Coronary artery (tissue), 2 donors: ENCODE measurements around the gene CORO2A.
A peak's percentile ranks its signal among the peaks of the same experiment; 100 is the strongest.

Source experiments
- DNase-seq: peaks from one replicate; pipeline ENCODE4 v3.0.0-alpha.2; 2017; ENCODE audit warnings: low spot score
- H3K27ac ChIP-seq, 2 donors: fragments of 200-600 bp; sonication (generic); one replicate each; pipeline ENCODE4 v1.5.1; 2016 to 2019
- H3K4me3 ChIP-seq: fragments of 200-600 bp; sonication (generic); 2 replicates; pipeline ENCODE4 v1.5.1; 2016; ENCODE audit warnings: mild to moderate bottlenecking, moderate library complexity
- TF ChIP-seq, protein P1 (sequence below): fragments of 200-600 bp; sonication (generic); IDR thresholded peaks from one replicate; pipeline ENCODE4 v1.5.1; 2019; ENCODE audit warnings: antibody characterized with exemption

The CORO2A gene

DNA sequence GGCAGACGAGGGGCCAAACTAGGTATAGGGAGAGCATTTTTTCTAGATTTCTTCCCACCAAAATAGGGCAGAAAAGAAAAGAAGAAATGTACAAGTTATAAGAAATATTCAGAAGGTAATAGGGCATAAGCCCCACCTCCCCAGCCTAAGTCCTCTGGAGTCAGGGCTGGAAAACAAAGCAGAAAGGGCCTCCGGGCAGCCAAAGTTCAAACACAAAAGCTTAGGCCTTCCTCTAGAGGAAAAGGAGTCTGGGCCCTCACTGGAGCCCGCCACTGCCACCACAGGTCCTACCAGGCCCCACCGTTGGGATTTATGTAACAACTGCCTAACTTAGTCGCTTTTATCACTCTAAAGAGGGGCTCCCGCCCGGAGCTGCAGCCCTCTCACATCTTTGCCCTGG lies 35.4 kb upstream of the CORO2A start:
- Histone ChIP-seq H3K4me3 (no peak overlapping the region), H3K27ac (no peak overlapping the region)
- TF ChIP-seq, protein P1, sequence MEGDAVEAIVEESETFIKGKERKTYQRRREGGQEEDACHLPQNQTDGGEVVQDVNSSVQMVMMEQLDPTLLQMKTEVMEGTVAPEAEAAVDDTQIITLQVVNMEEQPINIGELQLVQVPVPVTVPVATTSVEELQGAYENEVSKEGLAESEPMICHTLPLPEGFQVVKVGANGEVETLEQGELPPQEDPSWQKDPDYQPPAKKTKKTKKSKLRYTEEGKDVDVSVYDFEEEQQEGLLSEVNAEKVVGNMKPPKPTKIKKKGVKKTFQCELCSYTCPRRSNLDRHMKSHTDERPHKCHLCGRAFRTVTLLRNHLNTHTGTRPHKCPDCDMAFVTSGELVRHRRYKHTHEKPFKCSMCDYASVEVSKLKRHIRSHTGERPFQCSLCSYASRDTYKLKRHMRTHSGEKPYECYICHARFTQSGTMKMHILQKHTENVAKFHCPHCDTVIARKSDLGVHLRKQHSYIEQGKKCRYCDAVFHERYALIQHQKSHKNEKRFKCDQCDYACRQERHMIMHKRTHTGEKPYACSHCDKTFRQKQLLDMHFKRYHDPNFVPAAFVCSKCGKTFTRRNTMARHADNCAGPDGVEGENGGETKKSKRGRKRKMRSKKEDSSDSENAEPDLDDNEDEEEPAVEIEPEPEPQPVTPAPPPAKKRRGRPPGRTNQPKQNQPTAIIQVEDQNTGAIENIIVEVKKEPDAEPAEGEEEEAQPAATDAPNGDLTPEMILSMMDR, result no peak
- peak; percentile 50 for DNase-seq

DNA sequence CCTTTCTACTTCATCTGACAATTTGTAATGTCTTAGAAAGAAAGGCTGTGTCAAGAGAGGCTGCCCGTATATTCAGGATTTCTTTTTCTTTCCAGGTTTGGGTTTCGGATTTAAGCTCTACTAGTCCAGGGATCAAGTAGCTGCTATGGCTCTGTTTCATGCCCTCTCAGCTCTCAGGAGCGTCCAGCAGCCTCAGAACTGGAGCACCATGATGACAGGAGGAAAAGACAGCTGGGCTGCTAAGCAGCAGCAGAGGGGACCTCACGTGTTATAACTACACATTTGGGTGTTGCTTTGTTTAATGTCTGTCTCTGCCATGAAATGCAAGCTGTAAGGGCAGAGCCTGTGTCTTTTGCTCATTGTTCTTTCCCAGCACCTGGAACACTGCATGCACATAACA lies 34.5 kb upstream of the CORO2A start:
- DNase-seq, result peak; percentile 12
- TF ChIP-seq, protein P1, result no peak
- H3K27ac ChIP-seq, result no peak overlapping the region

DNA sequence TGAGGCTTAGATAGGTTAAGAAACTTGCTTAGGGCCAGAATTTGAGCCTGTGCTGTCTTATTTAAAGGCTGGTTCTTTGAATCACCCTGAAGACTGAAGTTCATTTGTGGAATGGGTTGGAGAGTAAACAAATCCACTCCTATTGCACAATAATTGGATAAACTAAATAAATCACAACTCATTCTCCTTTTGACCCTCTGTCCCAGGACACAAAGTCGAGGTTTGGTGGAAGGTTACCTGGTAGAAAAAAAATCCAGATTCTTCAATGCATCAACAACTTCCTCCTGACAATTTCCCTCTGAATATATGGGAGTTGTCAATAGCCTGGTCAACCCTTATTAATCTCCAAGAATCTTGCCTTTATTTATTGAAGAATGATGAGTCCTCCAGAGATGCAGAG lies 34.1 kb upstream of the CORO2A start:
- Histone ChIP-seq H3K27ac (no peak overlapping the region), H3K4me3 (no peak overlapping the region)
- DNase-seq, result no peak
- TF ChIP-seq, protein P1, result no peak

More for the DNA sequence above, 34.5 kb upstream of the CORO2A start:
- no peak overlapping the region for H3K4me3 ChIP-seq

DNA sequence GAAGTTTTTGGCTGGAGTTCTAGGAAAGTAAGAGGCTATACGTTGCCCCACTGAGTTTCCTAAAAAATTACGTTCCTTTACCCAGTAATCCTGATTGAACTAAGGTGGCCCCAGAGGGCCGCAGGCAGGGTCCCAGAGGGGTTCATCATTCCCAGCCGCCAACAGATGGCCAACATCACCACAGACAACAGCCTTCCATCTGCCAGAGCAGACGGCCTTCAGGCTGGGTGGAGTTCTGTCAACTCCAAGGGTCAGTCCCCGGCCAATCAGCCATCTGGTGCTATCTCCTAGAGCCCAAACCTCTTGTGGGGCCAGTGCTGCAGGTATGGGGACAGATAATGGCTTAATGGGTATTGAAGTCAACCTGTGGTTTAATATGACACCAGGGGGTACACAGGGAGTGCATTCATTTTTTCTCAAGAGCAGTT lies 32.6 kb upstream of the CORO2A start:
- no peak overlapping the region for H3K4me3 ChIP-seq
- no peak overlapping the region for H3K27ac ChIP-seq
- peak; percentile 35 for DNase-seq
- TF ChIP-seq, protein P1, result no peak

DNA sequence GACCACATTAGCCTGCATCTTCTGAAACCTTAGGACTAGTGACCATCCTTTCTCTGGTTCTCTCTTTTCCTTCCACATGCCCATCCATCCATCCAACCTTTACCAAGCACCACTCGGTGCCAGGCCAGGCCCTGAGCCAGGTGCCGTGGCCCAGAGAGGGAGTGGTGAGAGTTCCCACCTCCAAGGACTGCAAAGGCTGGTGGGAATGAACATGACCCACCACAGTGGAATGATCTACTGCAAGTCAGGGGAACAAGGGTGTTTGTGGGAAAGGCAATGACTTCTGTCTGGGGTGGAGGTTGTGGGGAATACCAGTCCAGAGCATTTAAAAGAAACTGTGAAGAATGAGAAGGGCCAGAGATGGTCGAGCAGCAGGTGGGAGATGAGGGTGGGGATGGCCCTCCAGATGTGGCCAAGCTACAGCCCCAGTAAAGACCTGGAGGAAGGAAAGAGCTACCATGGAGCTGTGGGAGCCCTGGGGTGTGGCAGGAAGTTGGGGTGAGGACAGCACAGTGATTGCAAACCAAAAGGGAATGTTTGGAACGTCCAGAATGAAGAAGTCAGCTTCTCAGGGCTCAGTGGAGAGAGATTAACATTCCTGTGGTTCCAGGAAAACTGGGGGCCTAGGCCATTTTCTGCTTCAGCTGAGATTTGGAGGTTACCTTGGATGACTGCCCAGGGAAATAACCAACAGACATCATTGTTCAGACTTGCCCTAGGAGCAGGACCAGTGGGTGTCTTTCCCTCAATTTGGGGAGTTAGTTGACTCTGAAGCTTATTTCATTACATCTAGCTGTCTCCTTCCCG lies 30.7 kb upstream of the CORO2A start:
- Histone ChIP-seq H3K4me3 (no peak overlapping the region), H3K27ac (peak overlapping the region in 1 of 2 donors; percentile 57)
- TF ChIP-seq, protein P1, result no peak
- peak; percentile 65 for DNase-seq

DNA sequence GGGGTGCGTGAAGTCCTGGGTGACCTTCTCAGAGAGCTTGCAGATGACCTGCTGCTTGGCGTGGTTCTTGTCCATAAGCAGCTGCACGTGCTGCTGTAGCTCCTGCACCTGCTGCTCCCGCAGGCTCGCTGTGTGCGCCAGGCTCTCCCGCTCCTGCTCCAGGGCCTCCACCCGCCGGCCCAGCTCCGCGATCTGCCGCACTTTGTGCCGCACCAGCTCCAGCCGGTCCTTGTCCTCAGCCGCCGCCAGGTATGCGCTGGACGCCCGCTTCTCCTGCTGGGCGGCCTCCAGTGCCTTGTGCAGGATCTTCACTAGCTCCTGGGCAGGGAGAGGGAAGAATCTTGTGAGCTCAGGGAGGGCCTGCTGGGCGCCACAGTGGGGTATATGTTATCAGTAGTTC lies 28.5 kb upstream of the CORO2A start:
- H3K27ac ChIP-seq, result no peak overlapping the region
- no peak for DNase-seq

More for the DNA sequence above, 28.5 kb upstream of the CORO2A start:
- TF ChIP-seq, protein P1, result no peak
- H3K4me3 ChIP-seq, result no peak overlapping the region
